ENCODE measurements around the gene CASTOR1.

The CASTOR1 gene

DNA sequence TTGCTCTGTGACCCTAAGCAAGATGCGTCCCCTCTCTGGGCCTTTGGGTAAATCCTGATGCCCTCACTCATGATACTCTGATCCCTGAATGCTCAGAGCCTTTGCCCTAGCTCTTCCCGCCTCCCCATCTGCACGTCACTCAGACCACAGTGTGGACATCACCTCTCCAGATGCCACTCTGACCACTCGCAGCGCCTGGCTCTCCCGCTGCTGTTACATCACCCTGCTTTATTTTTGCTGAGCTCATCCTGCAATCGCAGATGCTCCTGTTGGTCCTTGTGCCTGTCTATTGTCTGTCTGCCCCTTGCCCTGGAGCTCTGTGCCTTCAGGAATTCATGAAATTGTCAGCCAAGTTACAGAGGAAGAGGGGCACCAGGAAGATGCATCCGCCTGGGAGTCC lies 28.2 kb downstream of the CASTOR1 start:
- peak; percentile 65 for DNase-seq

GRCh38 chr22:30260682-30261081 lies 28.6 kb downstream of the CASTOR1 start:
- DNase-seq: no peak

GRCh38 chr22:30260276-30260675 lies 29.0 kb downstream of the CASTOR1 start:
- DNase-seq: no peak

DNA sequence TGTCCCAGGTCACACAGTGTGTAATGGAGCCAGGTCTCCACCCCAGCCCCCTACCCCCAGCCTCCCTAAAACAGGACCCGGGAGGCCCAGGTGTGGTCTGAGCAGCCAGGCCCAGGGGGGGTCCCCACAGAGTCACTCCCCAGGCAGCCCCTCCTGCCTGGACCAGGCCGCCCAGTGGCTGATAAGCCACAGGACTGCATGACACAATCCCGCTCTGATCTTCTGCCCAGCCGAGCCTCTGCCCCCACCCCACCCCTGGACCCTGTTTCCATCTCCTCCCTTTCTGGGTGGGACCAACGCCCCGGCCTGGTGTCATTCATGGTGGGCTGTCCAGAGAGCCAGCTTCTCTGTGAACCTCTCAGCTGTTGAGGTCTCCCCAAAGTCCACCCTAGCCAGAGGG lies 35.0 kb downstream of the CASTOR1 start:
- DNase-seq: no peak

DNA sequence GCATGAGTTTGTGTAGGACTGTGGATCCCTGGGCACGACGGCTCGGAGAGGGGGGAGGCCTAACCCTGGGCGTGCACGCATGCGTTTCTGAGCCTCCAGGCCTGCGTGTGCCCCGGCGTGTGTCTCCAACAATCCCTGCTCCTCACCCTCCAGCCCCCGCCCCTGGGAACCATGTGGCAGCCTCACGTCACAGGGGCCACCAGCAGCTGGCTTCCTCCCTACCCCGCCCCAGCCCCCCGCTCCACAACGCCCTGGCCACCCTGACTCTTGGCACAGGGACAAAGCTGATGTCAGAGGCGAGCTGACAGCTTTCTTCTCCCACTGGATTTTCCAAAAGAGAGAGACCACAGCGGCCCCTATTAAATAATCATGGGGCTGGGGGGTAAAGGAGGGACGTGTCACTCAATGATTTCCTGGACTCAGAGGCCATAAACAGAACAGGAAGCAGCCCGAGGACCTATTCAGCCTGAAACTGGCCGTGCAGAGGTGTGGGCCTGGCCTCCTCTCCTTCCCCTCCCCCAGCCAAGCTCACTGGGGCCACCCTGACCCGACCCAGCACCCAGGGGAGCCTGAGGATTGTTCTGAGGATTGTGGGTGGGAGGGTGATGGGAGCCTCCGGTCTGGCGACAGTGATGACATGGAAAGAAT lies 36.0 kb downstream of the CASTOR1 start:
- no peak for DNase-seq

GRCh38 chr22:30252411-30253204 lies 36.7 kb downstream of the CASTOR1 start:
- peak; percentile 50 for DNase-seq

GRCh38 chr22:30251711-30252110 lies 37.6 kb downstream of the CASTOR1 start:
- no peak for DNase-seq

DNA sequence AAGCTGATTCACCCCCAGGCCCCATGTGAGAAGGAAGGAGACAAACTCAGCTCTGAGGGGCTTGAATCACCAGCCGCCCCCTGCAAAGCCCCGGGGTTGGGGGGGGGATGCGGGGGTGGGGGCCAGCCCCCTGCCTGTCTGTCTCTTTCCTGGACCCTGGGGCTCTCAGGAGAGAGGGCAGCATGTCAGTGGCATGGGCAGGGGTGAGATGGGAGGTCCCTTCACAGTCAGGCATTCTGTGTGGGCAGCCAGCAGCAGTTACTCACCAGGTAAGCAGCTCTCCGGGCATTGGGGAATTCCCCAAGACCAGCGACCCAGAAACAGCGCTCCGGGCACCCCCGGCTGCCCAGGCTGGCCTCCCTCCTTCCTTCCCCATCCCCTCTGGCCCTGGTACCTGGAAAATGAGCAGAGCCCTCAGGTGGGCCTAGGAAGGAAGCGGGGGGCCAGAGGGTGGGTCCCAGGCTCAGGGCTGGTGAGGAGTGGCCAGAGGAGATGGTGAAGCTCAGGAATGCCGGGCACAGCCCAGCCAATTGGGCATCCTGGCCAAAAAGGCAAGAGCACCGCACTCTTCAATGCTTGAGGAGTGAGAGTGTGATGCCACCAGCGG lies 38.5 kb downstream of the CASTOR1 start:
- DNase-seq: no peak

DNA sequence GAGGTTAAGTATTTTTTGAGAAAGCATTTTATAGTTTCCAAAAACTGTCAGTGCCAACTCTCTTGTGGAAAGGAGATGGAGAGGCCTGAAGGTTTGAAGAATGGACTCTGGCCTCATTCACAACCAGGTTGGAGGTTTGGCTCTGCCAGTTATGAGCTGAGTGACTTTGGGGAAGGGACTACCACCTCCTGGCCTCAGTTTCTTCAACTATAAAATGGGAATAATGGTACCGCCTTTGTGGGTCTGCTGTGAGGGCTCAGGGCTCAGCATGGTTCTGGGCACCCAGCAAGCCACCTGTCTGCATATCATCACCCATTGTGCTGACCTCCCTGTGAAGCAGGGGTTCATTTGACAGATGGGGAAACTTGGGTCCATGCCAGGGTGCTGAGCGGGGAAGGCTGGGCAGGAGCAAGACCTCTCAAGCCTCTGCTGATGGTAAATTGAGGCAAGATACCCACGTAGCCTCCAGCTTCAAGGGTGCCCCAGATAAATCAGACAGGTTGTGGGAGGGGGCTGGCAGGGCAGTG lies 39.2 kb downstream of the CASTOR1 start:
- no peak for DNase-seq

DNA sequence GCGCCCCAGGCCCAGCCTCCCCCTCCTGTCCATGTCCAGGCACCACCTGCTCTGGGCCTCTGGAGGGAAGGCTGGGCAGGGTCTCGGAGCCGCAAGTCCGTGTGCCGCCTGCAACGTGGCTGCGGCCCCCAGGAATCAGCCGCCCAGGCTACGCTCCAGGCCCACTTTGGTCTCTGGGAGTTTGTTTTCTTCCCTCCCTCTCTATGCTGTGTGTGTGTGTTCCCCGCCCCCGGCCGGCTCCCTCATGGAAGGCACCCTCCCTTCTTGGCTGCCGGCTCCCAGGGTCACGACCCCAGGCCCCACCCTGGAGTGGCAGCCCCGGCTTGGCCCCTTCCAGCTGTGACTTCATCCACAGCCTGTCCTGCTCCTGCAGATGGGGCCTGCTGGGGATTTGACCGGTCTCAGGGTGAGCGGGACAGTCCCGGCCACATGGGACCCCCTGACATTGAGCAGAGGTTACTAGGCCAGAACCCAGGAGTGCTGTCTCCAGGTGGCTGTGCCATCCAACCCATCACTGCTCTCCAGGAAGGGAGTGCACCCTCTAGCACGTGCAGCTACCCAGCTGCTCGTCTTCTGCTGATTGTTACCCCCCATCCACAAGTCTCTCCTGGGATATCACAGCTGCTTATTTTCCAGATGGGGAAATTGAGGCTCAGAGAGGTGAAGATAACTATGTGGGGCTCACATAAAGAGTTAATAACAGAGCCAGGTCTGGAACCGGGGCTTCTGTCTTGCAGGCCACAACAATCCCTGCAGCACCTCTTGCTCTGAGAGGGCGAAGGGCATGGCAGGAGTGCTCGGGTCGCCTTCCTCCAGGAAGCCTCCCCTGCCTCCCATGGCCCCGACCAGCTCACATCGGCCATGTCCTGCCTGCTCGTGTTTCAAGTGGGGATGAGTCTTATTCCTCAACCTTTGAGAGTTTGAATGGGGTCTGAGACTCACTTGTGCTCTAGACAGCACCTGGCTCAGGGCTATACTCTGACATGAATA lies 40.0 kb downstream of the CASTOR1 start:
- DNase-seq: no peak

GRCh38 chr22:30248484-30248883 lies 40.8 kb downstream of the CASTOR1 start:
- DNase-seq: no peak

GRCh38 chr22:30247974-30248373 lies 41.3 kb downstream of the CASTOR1 start:
- no peak for DNase-seq

- no peak for DNase-seq
Measured at GRCh38 chr22:30247561-30247960, 41.7 kb downstream of the CASTOR1 start.

DNA sequence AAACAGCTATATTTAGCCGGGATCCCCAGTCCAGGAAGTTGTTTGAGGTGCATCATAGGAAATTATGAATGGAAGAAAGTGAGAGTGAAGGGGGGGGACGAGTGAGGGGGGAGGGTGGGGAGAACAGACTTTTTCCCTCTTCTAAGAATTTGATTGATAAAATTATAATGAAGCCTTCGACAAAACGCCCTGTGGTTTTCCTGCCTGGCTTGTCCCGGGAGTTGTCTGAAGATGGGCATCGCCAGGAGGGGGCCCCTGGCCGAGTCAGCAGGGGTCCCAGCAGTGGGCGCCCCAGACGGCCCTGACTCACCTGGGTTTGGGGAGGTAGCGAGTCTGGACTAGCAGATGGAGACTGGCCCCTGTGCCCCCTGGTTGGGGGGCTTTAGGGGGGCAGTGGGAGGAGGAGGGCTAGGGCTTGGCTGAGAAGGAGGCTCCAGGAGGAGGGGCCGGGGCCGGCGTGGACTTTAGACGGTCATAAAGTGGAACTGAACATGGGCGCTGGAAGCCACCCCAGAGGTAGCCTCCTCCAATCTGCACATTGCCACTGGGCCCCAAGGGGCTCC lies 42.4 kb downstream of the CASTOR1 start:
- DNase-seq: peak; percentile 47

DNA sequence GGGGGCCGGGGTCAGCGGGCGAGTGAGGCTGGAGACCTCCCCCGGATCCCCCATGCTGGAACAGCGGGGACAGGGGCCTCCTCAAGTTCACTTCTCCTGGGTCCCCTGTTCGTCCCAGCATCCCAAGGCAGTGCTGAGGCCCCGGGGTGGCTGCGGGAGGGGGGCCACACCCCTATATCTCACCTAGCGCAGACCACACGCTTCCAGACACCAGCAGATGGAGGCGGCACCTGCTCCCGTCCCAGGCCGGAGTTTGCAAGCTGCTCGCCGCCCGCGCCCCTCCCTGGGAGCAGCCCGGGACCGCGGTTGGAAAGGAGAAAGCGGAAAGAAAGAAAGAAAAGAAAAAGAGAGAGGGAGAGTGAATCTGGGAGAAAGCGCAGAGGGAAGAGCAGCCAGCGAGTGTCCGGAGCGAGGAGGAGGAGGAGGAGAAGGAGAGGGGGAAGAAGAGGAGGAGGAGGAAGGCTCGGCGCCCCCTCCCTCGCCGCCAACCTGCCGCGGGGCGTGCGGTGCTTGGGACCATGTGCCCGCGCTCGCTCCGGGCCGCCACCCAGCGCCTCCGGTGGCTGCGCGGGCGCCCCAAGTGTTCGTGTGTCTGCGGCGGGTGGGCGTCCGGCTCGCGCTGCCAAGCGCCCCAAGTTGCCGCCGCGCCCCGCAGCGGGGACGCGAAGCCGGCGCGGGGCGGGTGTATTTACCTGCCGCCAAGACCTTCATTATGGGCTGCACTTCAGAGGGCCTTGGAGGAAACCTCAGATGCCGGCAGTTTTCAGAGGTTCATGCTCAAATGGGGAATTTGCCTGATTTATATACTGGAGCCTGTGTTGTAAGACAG lies 43.1 kb downstream of the CASTOR1 start, which contains the start of gene LIF:
TSS of gene LIF (minus strand) at position 775 of the 829 bp plus-strand sequence. CDS start at position 711, 64 bp downstream.
- DNase-seq: peak; percentile 67

GRCh38 chr22:30245181-30245984 lies 43.9 kb downstream of the CASTOR1 start:
- peak; percentile 25 for DNase-seq

GRCh38 chr22:30244641-30245040 lies 44.7 kb downstream of the CASTOR1 start:
- DNase-seq: no peak

GRCh38 chr22:30244066-30244465 lies 45.2 kb downstream of the CASTOR1 start:
- no peak for DNase-seq

DNA sequence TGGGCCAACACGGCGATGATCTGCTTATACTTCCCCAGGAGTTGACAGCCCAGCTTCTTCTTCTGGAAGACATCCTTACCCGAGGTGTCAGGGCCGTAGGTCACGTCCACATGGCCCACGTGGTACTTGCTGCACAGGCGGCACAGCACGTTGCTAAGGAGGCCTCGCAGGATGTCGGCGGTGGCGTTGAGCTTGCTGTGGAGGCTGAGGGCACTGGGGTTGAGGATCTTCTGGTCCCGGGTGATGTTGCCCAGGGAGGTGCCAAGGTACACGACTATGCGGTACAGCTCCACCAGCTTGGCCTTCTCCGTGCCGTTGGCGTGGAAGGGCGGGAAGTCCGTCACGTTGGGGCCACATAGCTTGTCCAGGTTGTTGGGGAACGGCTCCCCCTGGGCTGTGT lies 45.6 kb downstream of the CASTOR1 start:
- no peak for DNase-seq
